Adrenal gland (tissue), 12 donors: Measurements from ENCODE around the gene FFAR2. TPM values are rescaled to one million over a fixed set of nuclear protein-coding genes. Genes with fewer than 3 reads are reported as not detected.

Experiments used
- DNase-seq, 7 donors: peaks; one replicate each; pipeline ENCODE4 v3.0.0-alpha.2; 2019 to 2020
- H3K27ac ChIP-seq, 5 donors: fragments of 200-600 bp; sonication (generic) in 4 of 5; 1 replicate in 3 of 5; 2 replicates in 2 of 5; pipeline versions ENCODE4 v1.5.1 to v1.8.0; 2016 to 2020; ENCODE audit warnings: mild to moderate bottlenecking in 1 of 5
- H3K27me3 ChIP-seq: fragments of 200-600 bp; 2 replicates; pipeline ENCODE4 v1.8.0; 2021
- H3K36me3 ChIP-seq, 2 donors: fragments of 200-600 bp; replicated peaks in 1 of 2; 1 replicate in 1 of 2; 2 replicates in 1 of 2; pipeline versions ENCODE4 v1.5.1 to v1.8.0; 2018 to 2022
- H3K4me1 ChIP-seq, 2 donors: fragments of 200-600 bp; replicated peaks in 1 of 2; 1 replicate in 1 of 2; 2 replicates in 1 of 2; pipeline versions ENCODE4 v1.5.1 to v1.8.0; 2018 to 2021
- H3K4me3 ChIP-seq, 4 donors: fragments of 200-600 bp; sonication (generic) in 3 of 4; one replicate each; pipeline ENCODE4 v1.5.1; 2016 to 2018
- H3K9me3 ChIP-seq, 3 donors: fragments of 200-600 bp; sonication (generic) in 1 of 3; replicated peaks in 1 of 3; 1 replicate in 2 of 3; 2 replicates in 1 of 3; pipeline versions ENCODE4 v1.5.1 to v1.8.0; 2016 to 2021
- CTCF ChIP-seq, 6 experiments: fragments of 450-650 bp in 4 of 6; fragments of 200-600 bp in 2 of 6; sonication (generic) in 1 of 6; IDR thresholded peaks; 1 replicate in 5 of 6; 2 replicates in 1 of 6; pipeline versions ENCODE4 v1.5.1 to v1.8.0; 2016 to 2021; ENCODE audit warnings: antibody characterized with exemption in 6 of 6, mild to moderate bottlenecking in 2 of 6, moderate library complexity in 1 of 6
- POLR2A ChIP-seq, 2 donors: fragments of 450-650 bp; IDR thresholded peaks; one replicate each; pipeline ENCODE4 v1.6.1; 2017; ENCODE audit warnings: antibody characterized with exemption in 2 of 2, mild to moderate bottlenecking in 2 of 2, moderate library complexity in 1 of 2
- WGBS, 4 donors: extraction: QIAGEN DNeasy Blood & Tissue Kit in 2 of 4; methylation state at CpG; one replicate each; pipeline versions ENCODE4 v1.1.5 to v1.1.7; 2013 to 2017; 5-methylcytosine and 5-hydroxymethylcytosine counted together
- intact Hi-C, 2 donors: fragments of 100-400 bp; cut with DNase I; formaldehyde crosslinking; loops; one replicate each; pipeline versions ENCODE4 v1.14.1 to v1.15.0; 2022 to 2023
- polyA plus RNA-seq, 3 donors: library from polyadenylated mRNA; stranded (reverse); fragments of 200-250 nt in 2 of 3; fragments of 350-450 nt in 1 of 3; fragmentation: Illumina TruSeq in 1 of 3; extraction: RNeasy Lipid Tissue Mini Kit (QIAGEN cat#74804) in 1 of 3; gene quantifications; one replicate each; pipeline ENCODE4 v1.2.3, GENCODE V29; 2013 to 2014
- total RNA-seq, 9 donors: library from RNA; depleted of rRNA in 4 of 9; stranded (reverse); fragments of >200 nt in 4 of 9; fragments of 120-200 nt in 1 of 9; fragmentation: NEBNext Ultra II Directional in 1 of 9; extraction: Animal tissue kit (Norgen Biotek cat#: 25700) in 1 of 9; gene quantifications; one replicate each; pipeline versions ENCODE4 v1.1.0 to v1.2.4, GENCODE V29; 2013 to 2023
- donor health status: healthy with polysubstance abuse.
- donor health status: Bipolar disorder and iron deficiency.
- donor health status: DM: yes; HTN: yes; CAD: no.
- donor health status: DM: no; HTN: no; CAD: no.
- donor health status: DM: no; HTN: no; CAD: no.
- donor health status: DM: yes; HTN: yes; CAD: no.

The FFAR2 gene
- total and polyA plus RNA-seq, 12 donors = 0.11 to 0.88 (median 0.37) TPM; not detected in 6

GRCh38 chr19:35478794-35479677 is 31.0 kb downstream of the FFAR2 start:
- 78 to 85% (median 84%) methylated on average over 21 of the region's 21 CpGs for WGBS, 4 donors
- H3K27me3 ChIP-seq = no peaks in the 10 kb centered on the region
- no peaks in the 10 kb centered on the region for H3K4me1 ChIP-seq
- no peak overlapping the region for H3K4me3 ChIP-seq
- DNase-seq = no peak
- intact Hi-C loops = no loop called here
- H3K9me3 ChIP-seq = no peaks in the 10 kb centered on the region
- H3K36me3 ChIP-seq = no peaks in the 10 kb centered on the region
- no peak overlapping the region for H3K27ac ChIP-seq
- TF ChIP-seq CTCF (IDR thresholded peaks at IDR 0.05) = no peak
- no peak for TF ChIP-seq POLR2A (IDR thresholded peaks at IDR 0.05)

GRCh38 chr19:35483089-35483488 is 35.0 kb downstream of the FFAR2 start:
- TF ChIP-seq POLR2A (IDR thresholded peaks at IDR 0.05) (no peak), CTCF (IDR thresholded peaks at IDR 0.05) (no peak)
- no peak overlapping the region for H3K27ac ChIP-seq
- H3K27me3 ChIP-seq = no peaks in the 10 kb centered on the region
- H3K36me3 ChIP-seq = no peaks in the 10 kb centered on the region
- H3K4me3 ChIP-seq = no peak overlapping the region
- no peaks in the 10 kb centered on the region for H3K4me1 ChIP-seq
- DNase-seq = no peak
- H3K9me3 ChIP-seq = no peaks in the 10 kb centered on the region
- intact Hi-C loops = no loop called here
- WGBS, 4 donors = 63 to 75% (median 71%) methylated on average over 5 of the region's 5 CpGs

DNA sequence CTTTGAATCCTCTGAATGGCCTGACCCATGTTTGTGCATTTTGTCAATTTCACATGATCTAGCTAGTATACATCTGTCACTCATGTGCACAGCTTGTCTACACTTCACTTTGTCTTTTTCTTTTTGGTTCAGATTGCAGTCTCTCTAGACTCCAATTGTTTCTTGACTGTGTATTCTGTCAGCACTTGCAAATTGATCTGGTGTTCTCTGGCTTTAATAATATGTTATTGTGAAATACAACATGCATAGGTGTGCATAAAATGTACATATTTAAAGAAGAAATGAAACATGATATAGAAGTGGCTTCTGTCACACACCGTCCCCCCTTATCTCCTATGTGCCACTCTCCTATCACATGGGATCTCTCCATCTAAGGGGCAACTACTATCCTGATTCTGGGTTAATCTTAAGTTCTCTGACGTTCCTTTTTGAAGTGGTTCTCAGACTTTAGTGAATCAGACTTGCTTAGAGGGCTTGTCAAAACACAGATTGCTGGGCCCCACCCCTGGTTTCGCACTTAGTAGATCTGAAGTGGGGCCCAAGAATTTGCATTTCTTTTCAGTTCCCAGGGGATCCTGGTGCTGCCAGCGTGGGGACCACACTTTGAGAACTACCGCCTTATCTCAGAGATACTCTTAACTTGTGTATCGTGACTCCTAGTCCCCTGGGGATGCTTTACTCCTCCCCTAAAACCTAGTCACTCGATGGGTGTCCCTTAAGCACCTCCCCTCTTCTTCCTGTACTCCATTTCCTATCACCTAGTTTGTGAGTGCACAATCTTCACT is 36.4 kb downstream of the FFAR2 start:
- no peak for TF ChIP-seq POLR2A (IDR thresholded peaks at IDR 0.05)
- TF ChIP-seq CTCF (IDR thresholded peaks at IDR 0.05) = no peak
- Histone ChIP-seq H3K36me3 (no peaks in the 10 kb centered on the region), H3K4me1 (no peaks in the 10 kb centered on the region), H3K9me3 (no peaks in the 10 kb centered on the region), H3K4me3 (no peak overlapping the region), H3K27ac (no peak overlapping the region), H3K27me3 (no peaks in the 10 kb centered on the region)
- intact Hi-C loops = no loop called here
- WGBS, 4 donors = 73 to 81% (median 81%) methylated on average over 7 of the region's 7 CpGs
- DNase-seq = no peak

DNA sequence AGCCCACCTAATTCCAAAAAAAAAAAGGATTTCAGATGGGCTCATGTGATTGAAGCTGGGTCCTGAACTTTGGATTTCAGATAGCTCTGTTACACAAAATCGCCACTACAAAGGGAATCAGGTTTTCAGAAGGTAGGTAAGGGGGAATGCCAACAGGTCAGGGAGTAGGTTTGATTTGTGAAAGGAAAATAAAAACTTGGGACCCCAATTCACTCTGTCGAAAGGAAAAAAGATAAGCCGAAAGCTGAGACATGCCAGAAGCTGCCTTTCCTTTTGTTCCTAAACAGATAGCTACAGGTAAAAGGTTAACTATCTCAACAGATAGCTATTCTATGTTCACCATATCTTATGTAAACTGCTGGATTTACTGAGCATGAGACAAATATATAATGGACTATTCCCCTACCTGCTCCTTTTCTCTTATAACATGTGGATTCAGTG is 38.2 kb downstream of the FFAR2 start:
- no peak for DNase-seq
- Histone ChIP-seq H3K4me1 (no peaks in the 10 kb centered on the region), H3K27ac (no peak overlapping the region), H3K36me3 (no peaks in the 10 kb centered on the region), H3K27me3 (no peaks in the 10 kb centered on the region), H3K9me3 (no peaks in the 10 kb centered on the region), H3K4me3 (no peak overlapping the region)
- intact Hi-C loops = no loop called here
- 66 to 72% (median 69%) methylated on average over 3 of the region's 3 CpGs for WGBS, 4 donors
- TF ChIP-seq POLR2A (IDR thresholded peaks at IDR 0.05) (no peak), CTCF (IDR thresholded peaks at IDR 0.05) (no peak)
